Measurements from ENCODE around the gene SPNS3. TPM values are rescaled to one million over a fixed set of nuclear protein-coding genes. Genes with fewer than 3 reads are reported as not detected.
A peak's percentile ranks its signal among the peaks of the same experiment; 100 is the strongest.

Gene SPNS3
- total RNA-seq, 1 donor from 2014 or later = 0.24 TPM

DNA sequence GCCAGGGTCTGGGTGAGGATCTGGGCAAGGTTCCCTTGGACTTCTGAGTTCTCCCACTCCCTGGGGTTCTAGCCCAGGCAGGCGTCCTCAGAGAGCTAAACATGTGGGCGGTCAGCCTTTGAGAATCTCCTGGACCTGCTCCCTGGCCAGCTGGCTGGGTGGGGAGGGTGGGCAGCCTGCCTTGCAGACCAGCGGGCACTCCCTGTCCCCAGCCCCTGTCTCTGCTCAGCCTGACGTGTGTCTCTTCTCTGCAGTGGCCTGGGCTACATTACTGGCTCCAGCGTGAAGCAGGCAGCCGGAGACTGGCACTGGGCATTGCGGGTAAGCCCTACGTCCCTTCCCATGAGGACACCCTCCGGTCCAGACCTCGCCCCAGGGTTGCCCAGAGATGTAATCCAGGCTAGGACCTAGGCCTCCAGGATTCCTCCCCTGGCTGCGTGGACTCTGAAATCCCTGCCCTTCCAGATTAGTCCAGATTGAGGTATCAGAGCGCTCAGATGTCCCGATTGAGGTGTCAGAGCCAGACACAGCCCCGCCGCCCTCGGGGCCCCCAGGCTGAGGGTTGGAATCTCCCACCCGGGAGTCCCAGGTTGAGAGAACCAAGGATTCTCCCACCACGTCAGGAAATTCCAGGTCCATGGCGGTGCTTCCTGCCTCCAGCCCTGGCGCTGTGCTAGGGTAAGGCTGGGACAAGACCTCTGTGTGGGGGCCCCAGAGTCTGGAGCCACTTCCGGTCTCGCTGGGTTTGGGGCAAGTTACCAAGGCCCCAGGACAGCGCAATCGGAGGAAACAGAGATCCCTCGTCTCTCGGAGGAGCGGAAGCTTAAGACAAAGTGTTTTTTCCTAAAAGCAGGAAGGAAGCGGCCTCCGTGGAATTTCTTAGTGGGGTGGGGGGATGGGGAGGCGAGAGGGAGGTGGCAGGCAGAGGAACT, 97.3 kb downstream of the SPNS3 start:
- ATAC-seq (peak; percentile 24 to 29), DNase-seq (no peak)
- H3K4me1 ChIP-seq = peaks cover 74% of the 10 kb centered on the region
- H3K9me3 ChIP-seq = no peaks in the 10 kb centered on the region
- H3K27me3 ChIP-seq (ENCODE audit: low read depth) = no peaks in the 10 kb centered on the region
- intact Hi-C loops (cut with DNase I) = no loop called here
- no peak overlapping the region for H3K4me3 ChIP-seq
- TF ChIP-seq, protein P1, sequence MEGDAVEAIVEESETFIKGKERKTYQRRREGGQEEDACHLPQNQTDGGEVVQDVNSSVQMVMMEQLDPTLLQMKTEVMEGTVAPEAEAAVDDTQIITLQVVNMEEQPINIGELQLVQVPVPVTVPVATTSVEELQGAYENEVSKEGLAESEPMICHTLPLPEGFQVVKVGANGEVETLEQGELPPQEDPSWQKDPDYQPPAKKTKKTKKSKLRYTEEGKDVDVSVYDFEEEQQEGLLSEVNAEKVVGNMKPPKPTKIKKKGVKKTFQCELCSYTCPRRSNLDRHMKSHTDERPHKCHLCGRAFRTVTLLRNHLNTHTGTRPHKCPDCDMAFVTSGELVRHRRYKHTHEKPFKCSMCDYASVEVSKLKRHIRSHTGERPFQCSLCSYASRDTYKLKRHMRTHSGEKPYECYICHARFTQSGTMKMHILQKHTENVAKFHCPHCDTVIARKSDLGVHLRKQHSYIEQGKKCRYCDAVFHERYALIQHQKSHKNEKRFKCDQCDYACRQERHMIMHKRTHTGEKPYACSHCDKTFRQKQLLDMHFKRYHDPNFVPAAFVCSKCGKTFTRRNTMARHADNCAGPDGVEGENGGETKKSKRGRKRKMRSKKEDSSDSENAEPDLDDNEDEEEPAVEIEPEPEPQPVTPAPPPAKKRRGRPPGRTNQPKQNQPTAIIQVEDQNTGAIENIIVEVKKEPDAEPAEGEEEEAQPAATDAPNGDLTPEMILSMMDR (IDR thresholded peaks at IDR 0.05) = peak; percentile 7
- peaks cover 12% of the 10 kb centered on the region for H3K36me3 ChIP-seq
- H3K27ac ChIP-seq = peak overlapping the region; percentile 77

DNA sequence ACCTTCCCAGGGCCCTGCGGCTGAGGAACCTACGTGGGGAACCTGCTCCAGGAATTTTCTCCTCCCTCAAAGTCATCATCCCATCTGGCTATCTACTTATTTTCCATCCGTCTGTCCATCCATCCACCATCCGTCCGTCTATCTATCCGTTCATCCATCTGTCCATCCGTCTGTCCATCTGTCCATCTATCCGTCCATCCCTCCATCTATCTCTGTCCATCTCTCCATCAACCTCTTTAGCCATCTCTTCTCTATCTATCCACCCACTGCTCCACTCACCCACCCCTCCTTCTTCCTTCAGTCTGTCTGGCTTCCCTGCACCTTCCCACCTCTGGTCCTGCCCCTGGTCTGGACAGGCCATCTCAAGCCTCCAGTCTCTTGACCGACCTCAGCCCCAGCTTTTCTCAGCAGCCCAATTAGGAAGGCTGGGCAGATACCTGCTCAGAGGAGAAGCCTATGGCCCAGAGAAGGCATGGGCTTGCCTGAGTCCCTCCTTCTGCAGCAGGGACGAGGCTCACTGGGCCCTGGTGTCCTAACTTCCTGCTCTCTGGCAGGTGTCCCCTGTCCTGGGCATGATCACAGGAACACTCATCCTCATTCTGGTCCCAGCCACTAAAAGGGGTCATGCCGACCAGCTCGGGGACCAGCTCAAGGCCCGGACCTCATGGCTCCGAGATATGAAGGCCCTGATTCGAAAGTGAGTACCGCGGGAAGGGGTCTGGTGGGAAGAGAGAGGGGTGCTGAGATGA, 98.4 kb downstream of the SPNS3 start:
- no peak for DNase-seq
- intact Hi-C loops (cut with DNase I) = no loop called here
- no peak for ATAC-seq

DNA sequence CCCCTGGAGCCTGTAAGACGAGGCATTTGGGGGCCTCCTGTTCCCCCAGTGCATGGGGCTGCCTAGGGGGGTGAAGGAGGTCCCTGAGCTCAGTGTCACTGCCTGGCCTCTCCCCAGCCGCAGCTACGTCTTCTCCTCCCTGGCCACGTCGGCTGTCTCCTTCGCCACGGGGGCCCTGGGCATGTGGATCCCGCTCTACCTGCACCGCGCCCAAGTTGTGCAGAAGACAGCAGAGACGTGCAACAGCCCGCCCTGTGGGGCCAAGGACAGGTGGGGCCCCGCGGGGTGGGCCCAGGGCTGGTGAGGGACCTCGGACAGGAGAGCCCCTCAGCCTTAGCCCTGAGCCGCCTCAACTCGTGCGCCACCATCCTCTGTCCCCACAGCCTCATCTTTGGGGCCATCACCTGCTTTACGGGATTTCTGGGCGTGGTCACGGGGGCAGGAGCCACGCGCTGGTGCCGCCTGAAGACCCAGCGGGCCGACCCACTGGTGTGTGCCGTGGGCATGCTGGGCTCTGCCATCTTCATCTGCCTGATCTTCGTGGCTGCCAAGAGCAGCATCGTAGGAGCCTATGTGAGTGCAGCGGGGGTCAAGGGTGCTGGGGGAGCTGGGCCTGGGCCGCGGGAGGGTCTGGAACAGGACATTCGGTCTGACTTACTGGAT, 99.3 kb downstream of the SPNS3 start:
- Histone ChIP-seq H3K27ac (peak overlapping the region; percentile 77), H3K9me3 (no peaks in the 10 kb centered on the region), H3K36me3 (peaks cover 19% of the 10 kb centered on the region), H3K4me1 (peaks cover 82% of the 10 kb centered on the region), H3K27me3 (ENCODE audit: low read depth) (no peaks in the 10 kb centered on the region), H3K4me3 (no peak overlapping the region)
- TF ChIP-seq, protein P1 (IDR thresholded peaks at IDR 0.05) = no peak
- intact Hi-C loops (cut with DNase I) = no loop called here
- no peak for DNase-seq
- ATAC-seq = no peak

More for the DNA sequence above, 98.4 kb downstream of the SPNS3 start:
- Histone ChIP-seq H3K27ac (peak overlapping the region; percentile 77), H3K4me1 (peaks cover 80% of the 10 kb centered on the region), H3K36me3 (peaks cover 12% of the 10 kb centered on the region), H3K4me3 (no peak overlapping the region), H3K9me3 (no peaks in the 10 kb centered on the region), H3K27me3 (ENCODE audit: low read depth) (no peaks in the 10 kb centered on the region)
- TF ChIP-seq, protein P1 (IDR thresholded peaks at IDR 0.05) = no peak

DNA sequence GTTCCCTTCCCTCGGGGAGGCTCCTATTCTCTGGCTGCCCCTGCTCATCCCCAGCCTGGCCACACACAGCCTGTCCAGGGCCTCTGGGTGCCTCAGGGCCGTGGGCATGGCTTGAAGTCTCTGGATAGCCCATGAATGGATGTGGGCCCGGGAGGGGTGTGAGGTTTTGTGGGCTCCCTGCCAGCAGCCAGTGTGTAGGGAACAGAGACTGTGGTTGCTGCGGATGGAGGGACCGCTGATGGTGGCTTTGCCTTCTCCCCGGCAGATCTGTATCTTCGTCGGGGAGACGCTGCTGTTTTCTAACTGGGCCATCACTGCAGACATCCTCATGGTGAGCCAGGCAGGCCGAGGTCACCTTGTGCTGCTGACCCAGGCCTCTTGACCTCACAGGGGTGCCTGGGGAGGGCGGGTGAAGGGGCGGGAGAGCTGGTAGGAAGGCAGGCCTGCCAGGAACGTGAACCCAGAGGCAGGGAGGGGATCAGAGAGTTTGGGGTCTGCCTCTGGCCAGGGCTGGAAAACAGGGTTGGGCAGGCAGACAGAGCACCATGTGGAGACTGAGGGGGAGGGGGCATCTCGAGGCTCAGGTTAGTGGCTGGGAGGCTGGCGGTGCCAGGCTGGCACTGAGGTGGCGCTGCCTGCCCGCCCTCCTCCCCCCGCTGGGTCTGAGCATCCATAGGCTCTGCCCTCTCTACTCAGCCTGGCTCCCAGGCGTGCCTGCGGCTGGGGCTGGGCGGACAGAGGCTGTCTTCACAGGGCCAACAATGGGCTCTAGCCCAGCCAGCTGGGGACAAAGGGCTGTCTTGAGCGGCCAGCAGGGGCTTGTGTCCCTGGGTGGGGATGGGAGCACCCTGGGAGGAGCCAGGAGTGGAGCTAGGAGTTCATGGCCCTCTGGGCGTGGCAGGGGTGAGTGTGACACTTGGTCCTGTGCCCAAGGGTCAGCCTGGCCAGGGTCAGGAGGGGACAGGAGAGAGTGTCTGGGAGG, 100.1 kb downstream of the SPNS3 start:
- intact Hi-C loops (cut with DNase I) = no loop called here
- ATAC-seq (peak; percentile 10 to 15), DNase-seq (no peak)
- Histone ChIP-seq H3K4me1 (peaks cover 90% of the 10 kb centered on the region), H3K27ac (peak overlapping the region; percentile 77), H3K9me3 (no peaks in the 10 kb centered on the region), H3K4me3 (no peak overlapping the region), H3K27me3 (ENCODE audit: low read depth) (no peaks in the 10 kb centered on the region), H3K36me3 (peaks cover 27% of the 10 kb centered on the region)
- TF ChIP-seq, protein P1 (IDR thresholded peaks at IDR 0.05) = peak; percentile 21

Measured in lower lobe of right lung (tissue), 2 donors.